Effector memory CD8-positive, alpha-beta T cell (primary cell): ENCODE data around the gene TMC2.

Experiments
- ATAC-seq: fragments of 150-1000 bp; cut with Tn5 transposase; replicated peaks from 2 replicates; pipeline ENCODE4 v1.10.0; 2021; ENCODE audit warnings: mild to moderate bottlenecking, moderate library complexity
- DNase-seq, 3 experiments: peaks; one replicate each; pipeline ENCODE4 v3.0.0; 2021
- H3K27ac Mint-ChIP-seq, 2 donors: one replicate each; pipeline ENCODE4 v1.8.0; 2022; ENCODE audit warnings: mild to moderate bottlenecking in 2 of 2, mixed read lengths in 2 of 2, moderate library complexity in 2 of 2
- H3K27me3 Mint-ChIP-seq, 2 donors: one replicate each; pipeline ENCODE4 v1.8.0; 2022; ENCODE audit warnings: mixed read lengths in 2 of 2
- H3K36me3 Mint-ChIP-seq: one replicate; pipeline ENCODE4 v1.8.0; 2022; ENCODE audit warnings: mild to moderate bottlenecking, moderate library complexity, mixed read lengths; ENCODE audit not compliant: insufficient read depth
- H3K4me1 Mint-ChIP-seq, 2 donors: one replicate each; pipeline ENCODE4 v1.8.0; 2022; ENCODE audit warnings: low read depth in 2 of 2, mixed read lengths in 2 of 2
- H3K4me3 Mint-ChIP-seq, 2 donors: one replicate each; pipeline ENCODE4 v1.8.0; 2022; ENCODE audit warnings: mild to moderate bottlenecking in 2 of 2, mixed read lengths in 2 of 2, moderate library complexity in 2 of 2
- H3K9me3 Mint-ChIP-seq, 2 donors: one replicate each; pipeline ENCODE4 v1.8.0; 2022; ENCODE audit warnings: mixed read lengths in 2 of 2

Gene TMC2

DNA sequence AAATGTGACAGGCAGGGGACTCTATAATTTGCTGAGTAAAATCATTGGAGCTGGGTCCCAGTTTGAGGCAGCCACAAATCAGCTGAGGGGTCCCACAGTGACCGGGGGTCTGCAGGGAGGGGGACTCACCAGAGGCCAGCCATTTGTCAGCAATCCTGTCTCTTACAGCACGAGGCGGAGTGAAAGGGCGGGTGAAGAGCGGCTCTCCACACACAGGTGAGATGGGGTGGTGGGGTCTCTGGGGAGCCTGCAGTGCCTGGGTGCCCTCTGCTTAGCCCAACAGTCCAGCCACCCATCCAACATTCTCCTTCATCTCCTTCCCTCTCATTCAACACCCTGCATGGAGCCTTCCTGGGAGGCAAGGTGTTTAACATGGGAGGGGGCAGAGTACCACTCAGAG lies 728 bp downstream of the TMC2 start:
- Mint-ChIP-seq H3K4me3 (no peak overlapping the region), H3K27ac (no peak overlapping the region), H3K9me3 (no peaks in the 10 kb centered on the region), H3K4me1 (no peaks in the 10 kb centered on the region), H3K27me3 (peaks cover 44 to 78% of the 10 kb centered on the region in 2 donors), H3K36me3 (no peaks in the 10 kb centered on the region)
- no peak for ATAC-seq
- no peak for DNase-seq

DNA sequence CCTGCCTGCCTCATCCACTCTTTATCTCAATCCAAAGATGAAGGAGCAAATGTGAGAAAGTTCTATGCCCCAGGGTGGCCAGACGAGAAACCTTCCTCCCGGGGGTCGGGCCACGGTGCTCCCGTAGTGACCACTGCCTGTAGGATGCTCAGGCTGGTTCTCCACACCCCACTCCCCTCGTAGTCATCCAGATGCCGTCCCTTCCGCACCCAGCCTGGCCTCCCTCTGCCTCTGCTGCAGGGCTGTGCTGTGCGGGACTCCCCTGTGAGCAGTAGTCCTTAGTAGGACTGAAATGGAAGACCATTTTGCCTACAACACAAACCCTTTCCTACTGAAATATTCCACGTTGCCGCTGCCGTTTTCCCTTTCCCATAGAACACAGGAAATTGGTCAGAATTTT lies 2.0 kb downstream of the TMC2 start:
- no peak overlapping the region for H3K4me3 Mint-ChIP-seq
- no peak for DNase-seq
- H3K9me3 Mint-ChIP-seq: no peaks in the 10 kb centered on the region
- H3K27ac Mint-ChIP-seq: no peak overlapping the region
- no peaks in the 10 kb centered on the region for H3K36me3 Mint-ChIP-seq
- H3K27me3 Mint-ChIP-seq: peaks cover 51 to 71% of the 10 kb centered on the region in 2 donors
- no peaks in the 10 kb centered on the region for H3K4me1 Mint-ChIP-seq
- ATAC-seq: no peak

DNA sequence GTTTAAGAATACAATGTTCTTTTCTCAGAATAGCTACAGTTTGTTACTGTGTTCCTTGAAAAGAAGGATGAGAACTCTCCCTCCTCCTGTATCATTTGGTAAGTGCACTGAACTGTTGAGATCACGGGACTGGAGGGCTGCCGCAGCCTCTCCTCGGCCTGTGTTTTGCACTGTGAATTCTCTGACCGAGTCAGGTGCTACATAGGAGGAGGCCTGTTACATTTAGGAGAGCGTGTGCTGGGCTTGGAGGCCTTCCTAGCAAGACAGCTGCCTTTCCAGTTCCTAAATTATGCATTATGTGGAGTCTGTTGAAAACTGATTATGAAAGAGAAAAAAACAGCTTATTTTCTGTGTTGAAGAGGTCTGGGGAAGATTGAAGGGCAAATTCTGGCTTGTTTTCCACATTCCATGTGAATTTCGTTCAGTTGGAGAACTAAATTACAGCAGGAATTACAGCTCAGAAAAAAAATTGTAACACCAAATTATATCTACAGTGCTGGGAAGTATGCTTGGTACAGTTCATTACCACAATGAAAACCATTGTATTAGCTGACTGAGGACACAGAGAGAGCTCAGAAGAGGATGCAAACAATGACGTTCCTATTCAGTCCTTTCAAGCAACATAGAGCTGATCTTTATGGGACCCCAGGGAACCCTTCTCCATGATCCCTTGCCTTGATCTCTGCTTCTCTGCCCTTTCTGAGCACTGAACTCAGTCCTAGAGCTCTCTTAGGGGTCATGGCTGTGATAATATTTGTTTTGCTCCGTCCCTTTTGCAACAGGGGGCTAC lies 2.8 kb downstream of the TMC2 start:
- H3K27ac Mint-ChIP-seq: no peak overlapping the region
- ATAC-seq (no peak), DNase-seq (no peak)
- H3K4me1 Mint-ChIP-seq: no peaks in the 10 kb centered on the region
- H3K9me3 Mint-ChIP-seq: no peaks in the 10 kb centered on the region
- H3K36me3 Mint-ChIP-seq: no peaks in the 10 kb centered on the region
- no peak overlapping the region for H3K4me3 Mint-ChIP-seq
- H3K27me3 Mint-ChIP-seq: peaks cover 53 to 64% of the 10 kb centered on the region in 2 donors

DNA sequence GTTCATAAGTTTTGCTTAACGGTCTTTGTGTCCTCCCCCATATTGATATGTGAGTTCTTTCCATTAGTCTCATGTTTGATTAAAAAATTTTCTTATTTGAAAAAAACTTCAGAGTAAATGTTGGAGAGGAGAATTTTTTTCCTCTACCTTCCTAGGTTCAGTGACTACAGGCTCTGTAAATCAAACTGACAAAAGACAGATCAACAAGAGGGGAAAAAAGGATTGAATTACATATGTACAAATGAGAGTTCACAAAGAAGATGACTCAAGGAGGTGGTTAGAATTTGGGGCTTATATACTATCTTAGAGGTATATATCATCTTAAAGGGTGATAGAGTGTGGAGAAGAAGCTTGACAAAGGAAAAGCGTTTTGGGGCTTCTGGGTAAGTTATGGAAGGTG lies 5.6 kb downstream of the TMC2 start:
- no peaks in the 10 kb centered on the region for H3K9me3 Mint-ChIP-seq
- no peak overlapping the region for H3K4me3 Mint-ChIP-seq
- H3K36me3 Mint-ChIP-seq: no peaks in the 10 kb centered on the region
- no peaks in the 10 kb centered on the region for H3K4me1 Mint-ChIP-seq
- H3K27me3 Mint-ChIP-seq: peaks cover 50 to 67% of the 10 kb centered on the region in 2 donors
- ATAC-seq: no peak
- DNase-seq: no peak
- H3K27ac Mint-ChIP-seq: no peak overlapping the region

DNA sequence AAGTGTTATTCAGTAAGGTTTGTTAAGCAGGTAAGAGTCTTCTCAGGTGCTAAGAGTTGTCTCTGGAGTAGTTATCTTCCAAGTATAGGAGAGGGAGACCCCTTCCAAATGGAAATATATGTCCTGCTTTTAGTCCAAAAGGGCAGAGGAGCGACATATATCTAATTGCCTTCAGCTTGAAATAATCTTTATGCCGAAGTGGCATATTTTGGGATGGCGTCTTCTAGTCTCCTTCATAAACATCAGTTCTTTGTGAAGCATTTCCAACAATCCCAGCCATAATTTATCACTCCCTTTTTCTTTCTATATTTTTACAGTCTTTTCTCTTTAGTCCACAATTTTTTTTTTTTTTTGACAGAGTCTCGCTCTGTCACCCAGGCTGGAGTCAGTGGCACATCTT lies 6.0 kb downstream of the TMC2 start:
- DNase-seq: no peak
- Mint-ChIP-seq H3K4me3 (no peak overlapping the region), H3K27me3 (peaks cover 45 to 63% of the 10 kb centered on the region in 2 donors), H3K27ac (no peak overlapping the region), H3K4me1 (no peaks in the 10 kb centered on the region), H3K9me3 (no peaks in the 10 kb centered on the region), H3K36me3 (no peaks in the 10 kb centered on the region)
- no peak for ATAC-seq

DNA sequence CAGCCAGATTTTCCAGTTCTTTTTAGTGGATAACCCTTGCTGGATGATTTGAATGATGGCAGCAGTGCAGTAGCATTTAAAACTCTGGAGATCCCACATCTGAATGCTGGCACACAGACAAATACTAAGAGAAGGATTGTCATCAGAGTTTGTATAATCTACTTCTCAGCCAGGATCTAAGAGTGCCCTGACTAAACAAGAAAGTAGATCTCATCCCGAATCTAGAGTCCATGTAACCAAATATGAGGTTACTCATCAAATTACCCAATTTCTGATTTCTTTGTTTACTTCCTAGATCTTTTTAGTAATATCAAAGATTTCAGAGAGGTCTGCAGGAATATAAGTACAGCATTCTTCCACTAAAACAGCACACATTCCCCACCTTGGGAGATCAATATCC lies 7.8 kb downstream of the TMC2 start:
- Mint-ChIP-seq H3K9me3 (no peaks in the 10 kb centered on the region), H3K36me3 (no peaks in the 10 kb centered on the region), H3K4me1 (no peaks in the 10 kb centered on the region), H3K4me3 (no peak overlapping the region), H3K27me3 (peaks cover 27 to 44% of the 10 kb centered on the region in 2 donors), H3K27ac (no peak overlapping the region)
- ATAC-seq (no peak), DNase-seq (no peak)

DNA sequence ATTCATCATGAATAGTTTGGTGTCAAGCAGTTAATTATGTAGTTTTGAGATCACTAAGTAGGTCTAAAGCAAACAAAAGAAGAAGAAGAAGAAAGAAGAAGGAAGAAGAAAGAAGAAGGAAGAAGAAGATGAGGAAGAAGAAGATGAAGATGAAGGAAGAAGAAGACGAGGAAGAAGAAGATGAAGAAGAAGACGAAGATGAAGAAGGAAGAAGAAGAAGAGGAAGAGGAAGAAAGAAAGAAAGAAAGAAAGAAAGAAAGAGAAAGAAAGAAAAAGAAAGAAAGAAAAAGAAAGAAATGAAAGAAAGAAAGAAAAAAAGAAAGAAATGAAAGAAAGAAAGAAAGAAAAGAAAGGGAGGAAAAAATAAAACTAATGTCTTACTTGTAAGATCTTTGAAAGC lies 9.2 kb downstream of the TMC2 start:
- H3K4me3 Mint-ChIP-seq: no peak overlapping the region
- no peaks in the 10 kb centered on the region for H3K4me1 Mint-ChIP-seq
- H3K27me3 Mint-ChIP-seq: peaks cover 26 to 43% of the 10 kb centered on the region in 2 donors
- H3K27ac Mint-ChIP-seq: no peak overlapping the region
- H3K9me3 Mint-ChIP-seq: no peaks in the 10 kb centered on the region
- ATAC-seq (no peak), DNase-seq (no peak)
- no peaks in the 10 kb centered on the region for H3K36me3 Mint-ChIP-seq

DNA sequence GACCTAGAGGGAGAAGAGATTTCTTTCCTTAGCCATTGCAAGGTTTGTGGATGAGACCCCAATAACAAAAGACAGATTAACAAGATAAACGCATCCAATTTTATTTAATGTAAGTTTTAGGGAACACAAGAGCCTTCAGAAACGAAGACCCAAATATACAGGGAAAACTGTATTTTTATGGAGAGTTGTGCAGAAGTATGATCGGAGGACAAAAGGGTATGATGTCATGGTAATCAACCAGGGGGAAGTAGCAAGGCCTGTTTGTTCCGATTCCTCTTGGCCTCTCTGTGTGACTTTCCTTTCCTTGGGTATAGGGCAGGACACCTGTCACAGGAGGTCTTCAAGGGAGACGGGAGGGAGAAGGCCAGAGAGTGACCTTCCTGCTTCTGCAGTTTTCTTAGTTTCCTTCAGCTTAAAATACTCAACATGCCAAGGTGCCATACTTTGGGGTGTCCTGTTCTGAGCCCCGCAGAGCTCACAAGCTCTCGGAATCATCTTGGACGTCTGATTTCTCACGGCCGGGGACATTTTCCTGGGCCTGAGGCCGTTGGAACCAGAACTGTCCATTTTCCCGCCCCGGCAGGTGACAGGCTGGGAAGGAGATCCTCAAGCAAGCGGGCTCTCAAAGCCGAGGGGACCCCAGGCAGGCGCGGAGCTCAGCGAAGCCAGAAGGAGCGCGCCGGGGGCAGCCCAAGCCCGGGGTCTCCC lies 21.7 kb downstream of the TMC2 start:
- Mint-ChIP-seq H3K27me3 (peaks cover 40 to 78% of the 10 kb centered on the region in 2 donors), H3K36me3 (no peaks in the 10 kb centered on the region), H3K27ac (no peak overlapping the region), H3K4me1 (no peaks in the 10 kb centered on the region), H3K9me3 (no peaks in the 10 kb centered on the region), H3K4me3 (peak overlapping the region in 1 of 2 donors; percentile 19)
- no peak for ATAC-seq
- no peak for DNase-seq

DNA sequence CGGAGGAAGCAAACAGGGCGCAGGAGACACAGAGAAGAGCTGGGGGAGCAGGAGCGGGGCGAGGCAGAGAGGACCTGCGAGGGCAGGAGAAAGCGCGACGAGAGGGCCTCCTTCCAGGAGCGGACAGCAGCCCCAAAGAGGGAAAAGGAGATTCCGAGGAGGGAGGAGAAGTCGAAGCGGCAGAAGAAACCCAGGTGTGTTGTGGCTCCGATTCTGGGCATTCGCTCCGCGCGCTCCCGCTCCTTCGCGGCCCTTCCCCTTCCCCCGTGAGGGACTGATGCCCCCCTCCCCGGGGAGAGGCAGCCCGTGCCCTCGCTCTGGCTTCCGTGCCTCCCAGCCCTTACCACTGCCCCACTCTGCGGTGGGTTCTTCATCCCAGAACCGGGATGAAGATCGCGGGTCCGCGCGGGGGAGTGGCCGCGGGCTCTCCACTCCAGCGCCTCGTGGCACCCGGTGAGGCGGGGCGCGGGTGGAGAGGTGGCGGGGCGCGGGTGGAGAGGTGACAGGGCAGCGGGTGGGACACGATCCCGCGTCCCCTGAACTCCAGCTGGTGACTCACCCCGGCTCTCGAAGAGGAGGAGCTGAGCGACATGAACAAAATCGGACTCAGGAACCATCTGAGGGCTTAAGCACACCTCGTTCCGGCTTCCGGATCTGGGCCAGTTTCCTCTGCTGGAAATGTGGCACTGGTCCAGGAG lies 22.4 kb downstream of the TMC2 start:
- Mint-ChIP-seq H3K4me3 (peak overlapping the region in 1 of 2 donors; percentile 19), H3K27ac (no peak overlapping the region), H3K27me3 (peaks cover 42 to 82% of the 10 kb centered on the region in 2 donors), H3K36me3 (no peaks in the 10 kb centered on the region), H3K9me3 (no peaks in the 10 kb centered on the region), H3K4me1 (no peaks in the 10 kb centered on the region)
- no peak for ATAC-seq
- DNase-seq: no peak

DNA sequence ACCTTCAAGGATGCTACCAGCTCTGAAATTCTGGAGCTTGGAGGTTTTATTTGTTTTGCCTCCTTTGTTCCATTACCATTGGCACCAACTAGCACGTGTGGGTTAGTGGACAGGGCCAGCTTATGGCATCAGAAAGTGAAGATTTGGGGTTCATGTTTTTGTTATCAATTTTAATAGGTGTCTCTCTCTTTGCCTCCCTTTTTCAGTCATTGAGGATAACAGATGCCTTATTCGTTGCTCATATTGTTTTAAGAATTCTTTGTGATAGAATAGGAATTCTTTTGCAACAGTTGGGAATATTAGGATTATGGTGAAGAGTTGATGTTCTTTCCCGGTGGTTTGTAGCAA lies 22.9 kb downstream of the TMC2 start:
- Mint-ChIP-seq H3K4me3 (no peak overlapping the region), H3K9me3 (no peaks in the 10 kb centered on the region), H3K27me3 (peaks cover 44 to 81% of the 10 kb centered on the region in 2 donors), H3K27ac (no peak overlapping the region), H3K4me1 (no peaks in the 10 kb centered on the region), H3K36me3 (no peaks in the 10 kb centered on the region)
- DNase-seq (no peak), ATAC-seq (no peak)

DNA sequence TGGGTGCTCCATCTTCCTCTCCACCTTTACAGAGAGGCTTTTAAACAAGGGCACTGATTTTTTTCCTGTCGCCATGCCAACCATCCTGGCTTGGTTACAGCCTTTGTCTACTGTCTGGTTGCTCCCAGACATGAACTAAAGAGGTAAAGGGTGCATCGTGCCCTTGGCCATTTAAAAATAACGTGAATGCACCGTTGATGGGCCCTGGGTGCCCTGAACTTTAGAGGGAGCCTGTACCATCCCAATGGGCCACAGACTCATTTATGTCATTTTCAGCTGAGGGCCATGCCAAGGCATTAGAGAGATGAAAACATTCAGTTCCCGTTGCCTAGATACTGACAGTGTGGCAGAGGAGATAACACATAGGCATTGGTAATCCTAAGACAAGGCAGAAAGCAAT lies 23.3 kb downstream of the TMC2 start:
- peaks cover 48 to 81% of the 10 kb centered on the region in 2 donors for H3K27me3 Mint-ChIP-seq
- no peak overlapping the region for H3K4me3 Mint-ChIP-seq
- H3K9me3 Mint-ChIP-seq: no peaks in the 10 kb centered on the region
- DNase-seq (no peak), ATAC-seq (no peak)
- H3K36me3 Mint-ChIP-seq: no peaks in the 10 kb centered on the region
- H3K27ac Mint-ChIP-seq: no peak overlapping the region
- no peaks in the 10 kb centered on the region for H3K4me1 Mint-ChIP-seq

DNA sequence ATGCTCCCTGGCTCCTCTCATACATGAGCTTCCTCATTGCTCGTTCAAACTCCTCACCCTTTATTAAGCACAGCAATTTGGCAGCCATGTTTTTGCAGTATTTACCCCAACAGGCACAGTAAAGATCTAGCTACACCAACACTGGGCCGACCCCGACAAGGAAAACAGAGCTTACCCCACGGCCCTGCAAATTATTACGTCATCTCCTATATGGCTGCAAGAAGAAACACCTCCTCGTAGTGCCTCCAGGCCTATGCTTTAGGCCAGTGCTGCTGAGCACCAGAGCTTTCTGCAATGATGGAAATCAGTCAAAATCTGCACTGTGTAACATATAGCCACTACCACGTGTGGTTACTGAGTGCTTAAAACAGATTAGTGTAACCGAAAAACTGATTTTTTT lies 26.7 kb downstream of the TMC2 start:
- no peaks in the 10 kb centered on the region for H3K36me3 Mint-ChIP-seq
- H3K27ac Mint-ChIP-seq: no peak overlapping the region
- no peak for DNase-seq
- no peak overlapping the region for H3K4me3 Mint-ChIP-seq
- no peaks in the 10 kb centered on the region for H3K9me3 Mint-ChIP-seq
- H3K27me3 Mint-ChIP-seq: peaks cover 47 to 85% of the 10 kb centered on the region in 2 donors
- ATAC-seq: no peak
- no peaks in the 10 kb centered on the region for H3K4me1 Mint-ChIP-seq

DNA sequence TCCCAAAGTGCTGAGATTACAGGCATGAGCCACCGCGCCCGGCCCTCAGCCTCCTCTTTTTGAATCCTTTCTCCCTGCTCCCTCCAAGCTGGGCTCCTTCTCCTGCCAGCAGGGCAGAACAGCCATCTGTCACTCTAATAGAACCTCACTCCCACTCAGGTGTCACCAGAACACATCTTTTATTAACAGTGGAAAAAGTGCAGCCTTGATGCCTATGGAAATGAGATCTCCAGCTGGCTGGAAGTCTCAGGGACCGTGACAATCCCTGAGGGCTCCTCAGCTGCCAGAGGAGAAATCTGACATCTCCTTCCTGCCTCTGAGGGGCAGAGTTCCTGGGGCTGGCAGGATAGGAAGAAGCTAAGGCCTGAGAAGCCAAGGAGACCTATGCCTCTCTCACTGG lies 28.0 kb downstream of the TMC2 start:
- H3K4me1 Mint-ChIP-seq: no peaks in the 10 kb centered on the region
- no peaks in the 10 kb centered on the region for H3K9me3 Mint-ChIP-seq
- no peak overlapping the region for H3K27ac Mint-ChIP-seq
- ATAC-seq (no peak), DNase-seq (no peak)
- H3K27me3 Mint-ChIP-seq: peaks cover 54 to 87% of the 10 kb centered on the region in 2 donors
- no peak overlapping the region for H3K4me3 Mint-ChIP-seq
- H3K36me3 Mint-ChIP-seq: no peaks in the 10 kb centered on the region

DNA sequence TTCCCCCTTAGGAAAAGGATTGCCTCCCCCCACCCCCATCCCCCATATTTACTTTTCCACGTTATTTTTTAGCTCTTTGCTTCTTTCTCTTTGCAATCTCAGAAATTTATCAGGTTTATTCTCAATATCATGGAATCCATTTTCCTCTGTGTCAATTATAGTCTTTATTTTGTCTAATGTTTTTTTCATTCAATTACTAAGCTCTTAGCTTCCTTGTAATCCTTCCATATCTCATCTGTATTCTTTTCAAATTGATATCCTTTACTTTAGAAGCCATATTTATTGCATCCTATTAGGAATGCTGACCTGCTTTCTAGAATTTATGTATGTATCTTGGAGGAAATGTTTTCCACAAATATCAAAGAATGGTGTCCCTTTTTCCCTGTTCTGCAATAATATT lies 39.3 kb downstream of the TMC2 start:
- no peak for DNase-seq
- H3K27me3 Mint-ChIP-seq: peaks cover 48 to 76% of the 10 kb centered on the region in 2 donors
- no peak overlapping the region for H3K4me3 Mint-ChIP-seq
- ATAC-seq: no peak
- H3K27ac Mint-ChIP-seq: no peak overlapping the region
- no peaks in the 10 kb centered on the region for H3K9me3 Mint-ChIP-seq
- no peaks in the 10 kb centered on the region for H3K36me3 Mint-ChIP-seq
- H3K4me1 Mint-ChIP-seq: no peaks in the 10 kb centered on the region
